COR-L47 (cell line): ENCODE results near the gene SCUBE1.

Experiments
- DNase-seq: peaks from one replicate; lab custom pipeline; 2025; lab: John Stamatoyannopoulos, UW

Gene SCUBE1

GRCh38 chr22:43326331-43327156 lies 16.6 kb downstream of the SCUBE1 start:
- no peak for DNase-seq

GRCh38 chr22:43325176-43325575 lies 18.0 kb downstream of the SCUBE1 start:
- no peak for DNase-seq

- DNase-seq, result no peak
These were observed 21.9 kb downstream of the SCUBE1 start for GRCh38 chr22:43320943-43321900.

GRCh38 chr22:43319661-43320486 lies 23.3 kb downstream of the SCUBE1 start:
- DNase-seq, result no peak

GRCh38 chr22:43317239-43317638 lies 25.9 kb downstream of the SCUBE1 start:
- no peak for DNase-seq

GRCh38 chr22:43315687-43316217 lies 27.4 kb downstream of the SCUBE1 start:
- DNase-seq, result peak; percentile 55

- no peak for DNase-seq
These were observed 28.6 kb downstream of the SCUBE1 start for GRCh38 chr22:43314611-43315010.

GRCh38 chr22:43313890-43314474 lies 29.2 kb downstream of the SCUBE1 start:
- no peak for DNase-seq

- no peak for DNase-seq
These were observed 29.8 kb downstream of the SCUBE1 start for GRCh38 chr22:43313244-43313889.

GRCh38 chr22:43312608-43313007 lies 30.6 kb downstream of the SCUBE1 start:
- no peak for DNase-seq

- DNase-seq, result no peak
These were observed 32.4 kb downstream of the SCUBE1 start for GRCh38 chr22:43310798-43311197.

GRCh38 chr22:43310311-43310710 lies 32.9 kb downstream of the SCUBE1 start:
- peak; percentile 35 for DNase-seq

- no peak for DNase-seq
These were observed 34.3 kb downstream of the SCUBE1 start for GRCh38 chr22:43308836-43309235.

GRCh38 chr22:43308060-43308830 lies 34.9 kb downstream of the SCUBE1 start:
- peak; percentile 21 for DNase-seq

- no peak for DNase-seq
These were observed 37.4 kb downstream of the SCUBE1 start for GRCh38 chr22:43305806-43306205.

- DNase-seq, result no peak
These were observed 38.2 kb downstream of the SCUBE1 start for GRCh38 chr22:43304831-43305590.

GRCh38 chr22:43303751-43304150 lies 39.4 kb downstream of the SCUBE1 start:
- no peak for DNase-seq

GRCh38 chr22:43303166-43303565 lies 40.0 kb downstream of the SCUBE1 start:
- no peak for DNase-seq

- DNase-seq, result no peak
These were observed 40.6 kb downstream of the SCUBE1 start for GRCh38 chr22:43302531-43303041.
